HG03354 (cell line): Measurements from ENCODE around the gene WASL.
A peak's percentile ranks its signal among the peaks of the same experiment; 100 is the strongest.

Experiments
- ATAC-seq: cut with Tn5 transposase; IDR thresholded peaks from one replicate; pipeline ENCODE4 v1.9.1; 2021; ENCODE audit warnings: mild to moderate bottlenecking; ENCODE audit not compliant: unreplicated experiment, poor library complexity, severe bottlenecking

The WASL gene

GRCh38 chr7:123710683-123711082 lies 38.1 kb downstream of the WASL start:
- ATAC-seq = no peak

GRCh38 chr7:123709525-123709924 lies 39.3 kb downstream of the WASL start:
- no peak for ATAC-seq

GRCh38 chr7:123705211-123705901 lies 43.4 kb downstream of the WASL start:
- no peak for ATAC-seq

GRCh38 chr7:123695944-123696677 lies 52.7 kb downstream of the WASL start:
- no peak for ATAC-seq

- no peak for ATAC-seq
These were observed 56.3 kb downstream of the WASL start for GRCh38 chr7:123692471-123692877.

GRCh38 chr7:123690550-123690949 lies 58.3 kb downstream of the WASL start:
- no peak for ATAC-seq

GRCh38 chr7:123689250-123689649 lies 59.6 kb downstream of the WASL start:
- ATAC-seq = no peak

- no peak for ATAC-seq
These were observed 61.1 kb downstream of the WASL start for GRCh38 chr7:123687727-123688126.

GRCh38 chr7:123687161-123687560 lies 61.6 kb downstream of the WASL start:
- ATAC-seq = no peak

- ATAC-seq = peak; percentile 78
These were observed 66.1 kb downstream of the WASL start for GRCh38 chr7:123682690-123683089.

GRCh38 chr7:123681561-123681960 lies 67.2 kb downstream of the WASL start:
- no peak for ATAC-seq

- no peak for ATAC-seq
These were observed 68.2 kb downstream of the WASL start for GRCh38 chr7:123680580-123680979.

GRCh38 chr7:123679614-123680013 lies 69.2 kb downstream of the WASL start:
- no peak for ATAC-seq

GRCh38 chr7:123677061-123677715 lies 71.6 kb downstream of the WASL start:
- ATAC-seq = no peak

GRCh38 chr7:123675181-123675473 lies 73.7 kb downstream of the WASL start:
- ATAC-seq = no peak

- ATAC-seq = no peak
These were observed 74.2 kb downstream of the WASL start for GRCh38 chr7:123674399-123675180.

- no peak for ATAC-seq
These were observed 74.9 kb downstream of the WASL start for GRCh38 chr7:123673752-123674398.

GRCh38 chr7:123673137-123673732 lies 75.6 kb downstream of the WASL start:
- no peak for ATAC-seq

GRCh38 chr7:123669485-123669884 lies 79.3 kb downstream of the WASL start:
- no peak for ATAC-seq
